Activated CD4-positive, alpha-beta T cell treated with anti-CD3 and anti-CD28 coated beads, Interleukin-2, amount 10 ng/mL, durations not matched to agents 7 days and 5 days (primary cell): ENCODE measurements around the gene MICU1. TPM values are rescaled to one million over a fixed set of nuclear protein-coding genes. Genes with fewer than 3 reads are reported as not detected.

Experiments used
- CTCF ChIA-PET: fragments of 350-600 bp; sonication (Branson Sonifier 250); formaldehyde crosslinking; loops from one replicate; lab custom pipeline; 2021; ENCODE audit warnings: antibody characterized with exemption; lab: Charles Lee
- POLR2A ChIA-PET: fragments of 350-600 bp; sonication (Branson Sonifier 250); formaldehyde crosslinking; loops from one replicate; lab custom pipeline; 2021; ENCODE audit warnings: antibody characterized with exemption; lab: Charles Lee
- DNase-seq: peaks from one replicate; pipeline ENCODE4 v3.0.0-alpha.2; 2020
- H3K27ac Mint-ChIP-seq: one replicate; pipeline ENCODE4 v1.8.0; 2021; ENCODE audit warnings: mild to moderate bottlenecking, moderate library complexity, mixed read lengths
- H3K27me3 Mint-ChIP-seq: one replicate; pipeline ENCODE4 v1.8.0; 2021; ENCODE audit warnings: mixed read lengths
- H3K36me3 Mint-ChIP-seq: one replicate; pipeline ENCODE4 v1.8.0; 2021; ENCODE audit warnings: low read depth, mixed read lengths
- H3K4me1 Mint-ChIP-seq: one replicate; pipeline ENCODE4 v1.8.0; 2021; ENCODE audit warnings: mixed read lengths
- H3K4me3 Mint-ChIP-seq: one replicate; pipeline ENCODE4 v1.8.0; 2021; ENCODE audit warnings: mild to moderate bottlenecking, moderate library complexity, mixed read lengths
- H3K9me3 Mint-ChIP-seq: one replicate; pipeline ENCODE4 v1.8.0; 2021; ENCODE audit warnings: mixed read lengths
- total RNA-seq, 2 experiments: library from RNA; stranded (reverse); gene quantifications; one replicate each; pipeline ENCODE4 v1.2.3, GENCODE V29; 2021

MICU1 gene
- total RNA-seq, 2 experiments from 2014 or later = 27.3 to 28.7 TPM

DNA sequence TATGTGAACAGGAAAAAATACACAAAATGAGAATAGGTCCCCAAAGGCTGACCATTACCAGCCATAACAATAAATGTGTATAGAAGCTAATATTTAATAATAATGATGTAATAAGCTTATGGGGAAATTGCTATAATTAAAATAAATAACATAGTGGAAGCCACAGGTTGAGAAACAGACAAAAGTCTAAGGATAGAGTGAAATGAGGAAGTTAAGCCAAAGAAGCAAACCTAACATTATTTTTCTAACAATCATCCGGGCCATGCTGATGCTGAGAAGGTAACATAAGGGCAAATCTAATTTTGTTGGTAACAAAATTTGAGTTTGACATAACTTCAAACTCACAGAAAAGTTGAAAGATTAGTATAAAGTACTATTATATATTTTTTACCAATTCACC is 115.9 kb downstream of the MICU1 start:
- Mint-ChIP-seq H3K4me3 (no peak overlapping the region), H3K36me3 (peaks cover 10% of the 10 kb centered on the region), H3K9me3 (peaks cover 3% of the 10 kb centered on the region), H3K27me3 (no peaks in the 10 kb centered on the region), H3K4me1 (peaks cover 6% of the 10 kb centered on the region), H3K27ac (no peak overlapping the region)
- ChIA-PET POLR2A (no interaction called here), CTCF (no interaction called here)
- DNase-seq = no peak

DNA sequence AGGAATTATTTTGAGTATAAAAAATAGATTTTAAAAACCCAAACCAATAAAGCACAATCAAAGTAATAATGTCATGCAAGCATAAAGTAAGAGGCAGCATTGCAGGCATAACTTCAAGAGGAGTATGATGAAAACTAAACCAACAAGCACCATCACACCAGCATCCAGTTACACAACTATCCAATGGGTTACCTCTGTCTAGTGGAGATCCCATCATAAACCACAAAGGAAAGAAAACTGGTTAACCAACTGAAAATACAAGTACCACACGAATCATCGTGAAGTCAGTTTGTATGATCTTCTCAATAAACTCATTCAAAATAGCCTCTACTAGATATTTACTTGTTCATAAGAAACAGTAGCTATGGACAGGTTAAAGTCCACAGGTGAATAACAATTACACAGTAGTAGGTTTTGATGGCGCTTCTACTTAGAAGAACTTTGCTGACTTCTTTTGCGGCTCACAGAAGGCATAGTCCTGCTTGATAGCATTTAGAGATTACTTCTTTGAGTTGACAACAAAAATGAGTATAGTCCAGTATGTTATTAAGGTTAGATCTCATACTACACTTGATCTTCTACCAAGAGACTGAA is 116.6 kb downstream of the MICU1 start:
- no peak overlapping the region for H3K4me3 Mint-ChIP-seq
- H3K4me1 Mint-ChIP-seq = peaks cover 6% of the 10 kb centered on the region
- H3K27me3 Mint-ChIP-seq = no peaks in the 10 kb centered on the region
- DNase-seq = no peak
- ChIA-PET POLR2A (no interaction called here), CTCF (no interaction called here)
- peaks cover 7% of the 10 kb centered on the region for H3K9me3 Mint-ChIP-seq
- peaks cover 15% of the 10 kb centered on the region for H3K36me3 Mint-ChIP-seq
- no peak overlapping the region for H3K27ac Mint-ChIP-seq

DNA sequence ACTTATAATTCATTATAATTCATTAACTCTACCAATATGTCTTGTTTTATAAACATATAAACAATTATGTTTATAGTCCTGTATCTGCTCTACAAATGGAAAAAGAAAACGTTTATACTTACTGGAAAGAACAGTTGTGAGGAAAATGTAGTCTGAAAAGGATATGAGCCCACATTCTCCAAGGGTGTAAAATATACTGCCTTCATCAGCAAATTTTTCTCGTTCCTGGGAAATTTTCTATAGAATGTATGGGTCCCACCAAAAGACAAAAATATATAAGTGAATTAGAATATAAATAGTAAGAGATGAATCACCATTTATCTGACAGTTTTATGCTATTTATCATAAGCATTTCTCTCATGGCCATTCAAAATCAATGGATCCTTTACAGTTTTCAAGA is 117.8 kb downstream of the MICU1 start:
- H3K27me3 Mint-ChIP-seq = no peaks in the 10 kb centered on the region
- no peak overlapping the region for H3K27ac Mint-ChIP-seq
- CTCF ChIA-PET = no interaction called here
- DNase-seq = no peak
- no peak overlapping the region for H3K4me3 Mint-ChIP-seq
- H3K4me1 Mint-ChIP-seq = peaks cover 6% of the 10 kb centered on the region
- peaks cover 15% of the 10 kb centered on the region for H3K36me3 Mint-ChIP-seq
- POLR2A ChIA-PET = no interaction called here
- H3K9me3 Mint-ChIP-seq = peaks cover 12% of the 10 kb centered on the region

DNA sequence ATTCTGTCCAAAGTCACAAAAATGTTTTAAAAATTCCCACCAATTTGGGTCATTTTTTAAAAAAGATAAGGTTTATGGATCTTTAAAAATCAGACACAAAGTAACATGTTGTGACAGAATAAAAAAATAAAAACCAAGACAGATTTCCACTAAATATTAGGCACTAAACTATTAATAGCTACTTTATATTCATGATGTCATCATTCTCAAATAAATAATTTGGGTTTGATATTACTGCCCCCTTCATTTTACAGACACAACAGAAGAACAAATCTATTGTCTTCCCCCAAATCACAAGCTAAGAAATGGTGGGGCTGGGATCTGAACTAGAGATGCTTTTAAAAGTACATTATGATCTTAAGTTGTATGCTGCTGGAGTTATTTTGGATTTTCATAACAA is 119.4 kb downstream of the MICU1 start:
- Mint-ChIP-seq H3K27ac (no peak overlapping the region), H3K36me3 (peaks cover 17% of the 10 kb centered on the region), H3K4me1 (peaks cover 6% of the 10 kb centered on the region), H3K9me3 (peaks cover 13% of the 10 kb centered on the region), H3K27me3 (no peaks in the 10 kb centered on the region), H3K4me3 (no peak overlapping the region)
- CTCF ChIA-PET = interaction anchor here (1.2 to 1.7 kb wide), 2 partner anchors 9 to 11 kb away, joined by 3 to 5 read pairs; no protein-coding TSS in a partner anchor
- POLR2A ChIA-PET = no interaction called here
- DNase-seq = no peak

DNA sequence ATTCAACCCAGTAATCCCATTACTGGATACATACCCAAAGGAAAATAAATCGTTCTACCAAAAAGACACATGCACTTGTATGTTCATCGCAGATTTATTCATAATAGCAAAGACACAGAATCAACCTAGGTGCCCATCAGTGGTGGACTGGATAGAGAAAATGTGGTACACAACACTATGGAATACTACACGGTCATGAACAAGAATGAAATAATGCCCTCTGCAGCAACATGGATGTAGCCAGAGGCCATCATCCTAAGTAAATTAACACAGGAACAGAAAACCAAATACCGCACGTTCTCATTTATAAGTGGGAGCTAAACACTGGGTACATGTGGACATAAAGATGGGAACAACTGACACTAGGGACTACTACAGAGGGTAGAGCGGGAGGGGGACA is 120.4 kb downstream of the MICU1 start:
- CTCF ChIA-PET = interaction anchor here (1.2 to 1.7 kb wide), 2 partner anchors 10 kb away, joined by 3 to 5 read pairs; no protein-coding TSS in a partner anchor
- Mint-ChIP-seq H3K4me1 (peaks cover 6% of the 10 kb centered on the region), H3K9me3 (peaks cover 13% of the 10 kb centered on the region), H3K36me3 (peaks cover 17% of the 10 kb centered on the region), H3K4me3 (no peak overlapping the region), H3K27me3 (no peaks in the 10 kb centered on the region), H3K27ac (no peak overlapping the region)
- DNase-seq = no peak
- POLR2A ChIA-PET = no interaction called here

DNA sequence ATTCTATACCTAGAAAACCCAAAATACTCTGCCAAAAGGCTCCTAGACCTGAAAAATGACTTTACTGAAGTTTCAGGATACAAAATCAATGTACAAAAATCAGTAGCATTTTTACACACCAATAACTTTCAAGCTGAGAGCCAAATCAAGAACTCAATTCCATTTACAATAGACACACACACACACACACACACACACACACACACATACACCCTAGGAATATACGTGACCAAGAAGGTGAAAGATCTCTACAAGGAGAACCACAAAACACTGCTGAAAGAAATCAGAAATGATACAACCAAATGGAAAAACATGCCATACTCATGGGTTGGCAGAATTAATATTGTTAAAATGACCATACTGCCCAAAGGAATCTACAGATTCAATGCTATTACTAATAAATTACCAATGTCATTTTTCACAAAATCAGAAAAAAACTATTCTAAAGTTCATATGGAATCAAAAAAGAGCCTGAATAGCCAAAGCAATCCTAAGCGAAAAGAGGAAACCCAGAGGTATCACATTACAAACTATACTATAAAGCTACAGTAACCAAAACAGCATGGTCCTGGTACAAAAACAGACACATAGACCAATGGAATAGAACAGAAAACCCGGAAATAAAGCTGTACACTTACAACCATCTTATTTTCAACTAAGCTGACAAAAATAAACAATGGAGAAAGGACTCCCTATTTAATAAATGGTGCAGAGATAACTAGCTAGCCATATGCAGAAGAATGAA is 122.0 kb downstream of the MICU1 start:
- ChIA-PET POLR2A (interaction anchor here (0.6 kb wide), 1 partner anchor 66 kb away, joined by 4 read pairs; no protein-coding TSS in a partner anchor), CTCF (no interaction called here)
- Mint-ChIP-seq H3K4me3 (no peak overlapping the region), H3K27ac (no peak overlapping the region), H3K36me3 (peaks cover 17% of the 10 kb centered on the region), H3K9me3 (peaks cover 13% of the 10 kb centered on the region), H3K27me3 (no peaks in the 10 kb centered on the region), H3K4me1 (no peaks in the 10 kb centered on the region)
- no peak for DNase-seq

DNA sequence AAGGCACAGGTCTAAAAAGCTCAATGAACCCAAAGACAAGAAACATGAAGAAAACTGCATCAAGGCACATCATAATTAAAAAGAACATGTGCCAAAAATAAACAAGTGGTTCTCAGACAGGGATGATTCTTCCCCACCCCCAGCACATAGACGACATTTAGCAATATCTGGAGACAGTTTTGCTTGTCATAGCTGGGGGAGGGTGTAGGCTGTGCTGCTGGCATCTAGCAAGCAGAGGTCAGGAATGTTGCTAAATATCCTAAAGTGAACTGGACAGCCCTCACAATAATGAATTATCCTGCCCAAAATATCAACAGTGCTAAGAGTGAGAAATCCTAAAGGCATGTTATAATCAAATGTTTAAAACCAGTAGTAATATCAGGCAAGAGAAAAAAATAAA is 122.6 kb downstream of the MICU1 start:
- ChIA-PET CTCF (no interaction called here), POLR2A (interaction anchor here (0.6 kb wide), 1 partner anchor 66 kb away, joined by 4 read pairs; no protein-coding TSS in a partner anchor)
- no peaks in the 10 kb centered on the region for H3K27me3 Mint-ChIP-seq
- H3K4me1 Mint-ChIP-seq = no peaks in the 10 kb centered on the region
- peaks cover 17% of the 10 kb centered on the region for H3K36me3 Mint-ChIP-seq
- H3K27ac Mint-ChIP-seq = no peak overlapping the region
- H3K9me3 Mint-ChIP-seq = peaks cover 13% of the 10 kb centered on the region
- no peak for DNase-seq
- no peak overlapping the region for H3K4me3 Mint-ChIP-seq

DNA sequence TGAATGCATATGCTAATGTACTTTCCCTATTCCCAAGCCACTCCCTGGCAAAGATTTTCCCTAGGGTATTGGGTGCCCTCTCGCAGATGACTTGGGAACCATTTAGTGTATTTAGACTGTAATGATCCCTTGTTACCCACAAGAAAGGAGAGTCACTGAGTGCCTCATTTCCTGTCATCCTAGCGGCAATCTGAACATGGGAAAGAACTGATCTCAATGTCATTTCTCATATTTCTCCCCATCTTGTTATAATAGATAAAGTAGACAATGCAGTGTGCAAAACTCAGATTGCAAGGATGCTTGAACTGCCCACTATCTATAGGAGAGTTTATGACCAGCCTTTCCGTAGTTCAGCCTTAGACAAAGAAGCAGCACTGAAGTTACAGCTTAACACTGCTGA is 123.3 kb downstream of the MICU1 start:
- Mint-ChIP-seq H3K4me1 (no peaks in the 10 kb centered on the region), H3K36me3 (peaks cover 17% of the 10 kb centered on the region), H3K9me3 (peaks cover 13% of the 10 kb centered on the region), H3K4me3 (no peak overlapping the region), H3K27ac (no peak overlapping the region), H3K27me3 (no peaks in the 10 kb centered on the region)
- DNase-seq = no peak
- ChIA-PET CTCF (no interaction called here), POLR2A (no interaction called here)

DNA sequence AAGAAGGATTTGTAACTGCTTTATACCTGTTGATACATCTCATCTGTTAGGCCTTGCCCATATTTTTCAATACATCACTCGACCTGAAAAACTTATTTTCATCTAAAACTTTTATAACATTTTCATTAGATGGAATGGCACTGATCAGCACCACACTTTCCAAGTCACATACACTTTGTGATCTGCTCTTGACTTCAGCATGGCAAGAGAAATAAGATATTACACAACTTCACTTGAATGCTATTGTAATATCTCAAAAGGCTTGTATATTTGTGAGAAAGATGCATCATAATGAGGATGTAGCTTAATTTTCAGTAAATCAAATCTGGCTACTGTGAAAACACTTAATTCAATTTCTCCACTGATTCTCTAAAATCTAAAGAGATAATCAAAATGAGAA is 126.2 kb downstream of the MICU1 start:
- no peak overlapping the region for H3K4me3 Mint-ChIP-seq

DNA sequence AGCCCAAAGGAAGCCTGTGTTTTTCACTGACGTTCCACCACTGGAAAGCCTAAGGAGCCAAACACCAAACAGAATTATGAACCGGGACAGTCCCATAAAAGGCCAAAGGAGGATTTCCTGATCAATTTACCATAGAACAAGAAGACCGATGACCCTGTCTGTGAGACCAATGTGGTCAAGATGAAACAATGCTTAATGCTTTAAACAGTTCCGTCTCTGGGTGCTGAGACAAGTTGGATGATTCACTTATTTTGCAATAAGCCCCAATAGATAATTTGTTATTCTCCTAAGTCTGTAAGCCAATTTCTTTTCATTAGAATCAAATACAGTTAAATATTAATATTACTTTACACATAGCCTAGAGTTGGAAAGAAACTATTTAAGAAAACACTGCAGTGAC is 134.9 kb downstream of the MICU1 start:
- no peak for DNase-seq
- no peaks in the 10 kb centered on the region for H3K9me3 Mint-ChIP-seq
- POLR2A ChIA-PET = no interaction called here
- no peaks in the 10 kb centered on the region for H3K36me3 Mint-ChIP-seq
- H3K4me1 Mint-ChIP-seq = no peaks in the 10 kb centered on the region
- CTCF ChIA-PET = no interaction called here
- H3K27ac Mint-ChIP-seq = no peak overlapping the region
- H3K27me3 Mint-ChIP-seq = no peaks in the 10 kb centered on the region
- H3K4me3 Mint-ChIP-seq = no peak overlapping the region

More for the DNA sequence above, 126.2 kb downstream of the MICU1 start:
- H3K27ac Mint-ChIP-seq = no peak overlapping the region
- H3K36me3 Mint-ChIP-seq = peaks cover 6% of the 10 kb centered on the region
- H3K9me3 Mint-ChIP-seq = peaks cover 10% of the 10 kb centered on the region
- DNase-seq = no peak
- ChIA-PET CTCF (interaction anchor here (1.1 to 2.3 kb wide), 2 partner anchors 15 to 21 kb away, joined by 5 to 6 read pairs; no protein-coding TSS in a partner anchor), POLR2A (no interaction called here)
- no peaks in the 10 kb centered on the region for H3K27me3 Mint-ChIP-seq
- H3K4me1 Mint-ChIP-seq = no peaks in the 10 kb centered on the region

DNA sequence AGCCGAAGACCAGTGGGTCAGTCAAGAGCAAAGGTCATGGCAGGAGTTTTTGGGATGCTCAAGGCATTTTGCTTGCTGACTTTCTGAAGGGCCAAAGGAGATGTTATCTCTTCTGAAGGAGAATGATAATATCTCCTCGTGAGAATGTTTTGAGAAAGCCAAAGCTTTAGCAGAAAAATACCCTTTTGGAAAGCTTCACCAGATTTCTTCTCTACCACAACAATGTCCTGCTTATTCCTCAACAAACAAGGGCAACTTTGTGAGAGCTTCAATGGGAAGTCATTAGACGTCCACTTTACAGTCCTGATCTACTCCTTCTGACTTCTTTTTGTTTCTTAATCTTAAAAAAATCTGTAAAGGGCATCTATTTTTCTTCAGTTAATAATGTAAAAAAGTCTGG is 138.4 kb downstream of the MICU1 start:
- H3K27me3 Mint-ChIP-seq = no peaks in the 10 kb centered on the region
- no peak for DNase-seq
- no peaks in the 10 kb centered on the region for H3K36me3 Mint-ChIP-seq
- H3K4me1 Mint-ChIP-seq = no peaks in the 10 kb centered on the region
- H3K27ac Mint-ChIP-seq = no peak overlapping the region
- no peaks in the 10 kb centered on the region for H3K9me3 Mint-ChIP-seq
- ChIA-PET CTCF (no interaction called here), POLR2A (no interaction called here)
- no peak overlapping the region for H3K4me3 Mint-ChIP-seq

DNA sequence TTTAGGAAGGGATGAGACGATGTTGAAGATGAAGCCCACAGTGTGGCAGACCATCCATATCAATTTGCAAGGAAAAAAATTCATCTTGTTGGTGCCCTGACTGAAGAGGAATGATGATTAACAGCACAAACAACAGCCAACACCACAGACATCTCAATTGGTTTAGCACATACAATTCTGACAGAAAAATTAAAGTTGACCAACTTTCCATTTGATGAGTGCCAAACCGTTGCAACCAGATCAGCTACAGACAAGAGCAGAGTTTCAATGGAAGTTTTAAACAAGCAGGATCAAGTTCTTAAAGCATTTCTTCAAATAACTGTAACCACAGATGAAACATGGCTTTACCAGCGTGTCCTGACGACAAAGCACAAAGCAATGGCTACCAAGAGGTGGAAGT is 138.8 kb downstream of the MICU1 start:
- H3K27ac Mint-ChIP-seq = no peak overlapping the region
- no peaks in the 10 kb centered on the region for H3K27me3 Mint-ChIP-seq
- no peaks in the 10 kb centered on the region for H3K36me3 Mint-ChIP-seq
- no peak for DNase-seq
- no peaks in the 10 kb centered on the region for H3K9me3 Mint-ChIP-seq
- H3K4me1 Mint-ChIP-seq = no peaks in the 10 kb centered on the region
- CTCF ChIA-PET = no interaction called here
- POLR2A ChIA-PET = no interaction called here
- H3K4me3 Mint-ChIP-seq = no peak overlapping the region

DNA sequence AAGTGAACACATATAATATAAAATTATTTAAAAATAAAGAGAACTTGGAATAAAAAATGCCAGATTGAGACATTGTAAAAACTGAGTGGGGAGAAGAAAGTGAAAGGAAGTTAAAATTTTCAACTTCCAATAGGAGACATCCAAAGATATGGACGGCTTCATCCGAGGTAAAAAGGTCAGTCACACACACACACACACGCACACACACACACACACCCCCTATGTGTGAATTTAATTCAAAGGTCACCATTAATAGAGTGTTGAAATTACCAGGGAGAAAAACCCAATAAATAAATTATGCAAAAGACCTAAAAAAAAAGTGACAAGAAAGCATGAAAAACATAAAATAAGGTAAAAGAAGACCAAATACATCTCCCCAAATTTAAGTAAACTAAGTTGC is 140.2 kb downstream of the MICU1 start:
- no peak for DNase-seq
- ChIA-PET CTCF (interaction anchor here (0.7 to 1.3 kb wide), 2 partner anchors 9 to 135 kb away, joined by 3 to 5 read pairs; no protein-coding TSS in a partner anchor), POLR2A (no interaction called here)
- no peaks in the 10 kb centered on the region for H3K9me3 Mint-ChIP-seq
- no peaks in the 10 kb centered on the region for H3K36me3 Mint-ChIP-seq
- H3K27ac Mint-ChIP-seq = no peak overlapping the region
- H3K4me3 Mint-ChIP-seq = no peak overlapping the region
- no peaks in the 10 kb centered on the region for H3K27me3 Mint-ChIP-seq
- no peaks in the 10 kb centered on the region for H3K4me1 Mint-ChIP-seq
